Ramos (cell line): ENCODE results near the gene ZNHIT2.

Source experiments
- in situ Hi-C: fragments of 300-500 bp; cut with MboI; formaldehyde crosslinking; loops from one replicate; pipeline ENCODE4 v1.14.3; 2022; ENCODE audit warnings: low sequenced_read_pairs; ENCODE audit not compliant: unreplicated experiment

ZNHIT2 gene

GRCh38 chr11:65134952-65135632 is 17.6 kb upstream of the ZNHIT2 start:
- in situ Hi-C loops = loop anchor here (25.0 kb wide), 1 partner anchor 898 kb away; the partner anchor contains the start of genes DNAJC4, FKBP2, NUDT22 and PPP1R14B

GRCh38 chr11:65134240-65134951 is 16.9 kb upstream of the ZNHIT2 start, which contains the start of gene SYVN1:
SYVN1 (minus strand) TSS chr11:65134519; CDS start chr11:65133601, 918 bp downstream.
- in situ Hi-C loops = loop anchor here (25.0 kb wide), 1 partner anchor 897 kb away; the partner anchor contains the start of genes DNAJC4, FKBP2, NUDT22 and PPP1R14B

DNA sequence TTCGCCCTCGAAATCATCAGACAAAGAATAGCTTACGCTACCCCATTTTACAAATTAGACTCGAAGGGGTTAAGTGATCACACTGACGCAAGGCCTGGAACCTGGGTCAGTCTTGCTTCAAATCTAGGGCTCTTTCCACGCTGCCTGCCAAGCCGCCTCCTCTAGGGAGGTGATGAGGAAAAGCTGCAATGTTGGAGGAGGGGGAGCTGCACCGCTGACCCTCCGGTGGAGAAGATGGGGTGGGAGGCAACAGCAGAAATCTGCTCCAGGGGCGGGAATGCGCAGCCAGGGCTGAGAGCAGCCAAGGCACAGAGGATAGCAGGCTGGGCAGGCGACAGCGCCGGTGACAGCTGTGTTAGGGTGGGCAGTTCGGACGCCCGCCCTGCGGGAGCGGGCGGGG is 16.2 kb upstream of the ZNHIT2 start:
- in situ Hi-C loops = loop anchor here (25.0 kb wide), 1 partner anchor 896 kb away; the partner anchor contains the start of genes DNAJC4, FKBP2, NUDT22 and PPP1R14B

- in situ Hi-C loops = loop anchor here (25.0 kb wide), 1 partner anchor 896 kb away; the partner anchor contains the start of genes DNAJC4, FKBP2, NUDT22 and PPP1R14B
Observed at GRCh38 chr11:65132988-65133700, 15.6 kb upstream of the ZNHIT2 start.

DNA sequence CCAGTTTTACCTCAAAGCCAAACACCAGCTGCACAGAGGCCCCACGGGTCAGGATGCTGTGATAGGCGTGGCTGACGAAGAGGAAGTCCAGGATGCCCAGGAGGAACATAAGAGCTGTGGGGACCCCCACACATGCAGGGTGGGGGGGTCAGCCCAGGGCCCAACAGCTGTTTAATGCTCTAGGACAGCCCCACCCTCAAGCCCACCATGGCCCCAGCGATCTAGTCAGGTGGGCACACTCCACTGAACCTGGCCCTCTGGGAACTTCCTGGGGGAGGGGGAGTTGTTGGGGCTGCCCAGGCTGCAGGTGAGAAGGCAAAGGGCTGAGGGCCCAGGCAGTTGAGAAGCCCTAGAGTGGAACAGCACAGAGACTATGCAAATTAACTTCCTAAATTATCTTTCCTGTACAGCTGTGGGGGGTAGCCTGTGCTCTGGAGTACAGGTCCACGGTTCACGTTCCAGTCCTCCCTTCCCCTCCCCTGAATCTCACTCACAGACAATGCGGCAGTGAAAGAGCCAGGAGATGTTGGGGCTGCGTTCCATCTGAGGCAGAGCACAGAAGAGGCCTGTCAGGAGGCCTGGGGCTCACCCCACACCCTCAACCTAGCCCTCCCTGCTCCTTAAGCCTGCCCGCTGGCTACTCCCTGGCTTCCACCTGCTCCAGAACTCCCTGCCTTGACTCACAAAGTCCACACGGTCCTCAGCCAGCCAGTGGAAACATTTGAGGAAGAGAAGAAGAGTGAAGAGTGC is 14.9 kb upstream of the ZNHIT2 start:
- in situ Hi-C loops = loop anchor here (25.0 kb wide), 1 partner anchor 895 kb away; the partner anchor contains the start of genes DNAJC4, FKBP2, NUDT22 and PPP1R14B

- in situ Hi-C loops = loop anchor here (25.0 kb wide), 1 partner anchor 895 kb away; the partner anchor contains the start of genes DNAJC4, FKBP2, NUDT22 and PPP1R14B
Observed at GRCh38 chr11:65131895-65132237, 14.4 kb upstream of the ZNHIT2 start.

DNA sequence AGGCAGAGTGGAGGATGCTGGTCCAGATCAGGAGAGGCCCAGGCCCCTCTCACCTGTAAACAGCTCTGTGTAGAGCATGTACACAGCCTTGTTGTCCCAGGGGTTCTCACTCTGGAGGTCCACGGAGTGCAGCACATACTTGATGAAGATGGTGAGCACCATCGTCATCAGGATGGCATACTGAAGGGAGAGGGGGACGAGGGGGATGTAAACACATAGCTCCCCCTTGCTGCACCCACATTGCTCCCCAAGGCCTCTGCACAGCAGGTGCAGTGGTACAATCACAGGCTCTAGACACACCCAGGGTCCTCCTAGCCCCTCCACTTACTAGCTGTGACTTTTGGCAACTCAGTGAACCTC is 13.9 kb upstream of the ZNHIT2 start:
- in situ Hi-C loops = loop anchor here (25.0 kb wide), 1 partner anchor 894 kb away; the partner anchor contains the start of genes DNAJC4, FKBP2, NUDT22 and PPP1R14B

DNA sequence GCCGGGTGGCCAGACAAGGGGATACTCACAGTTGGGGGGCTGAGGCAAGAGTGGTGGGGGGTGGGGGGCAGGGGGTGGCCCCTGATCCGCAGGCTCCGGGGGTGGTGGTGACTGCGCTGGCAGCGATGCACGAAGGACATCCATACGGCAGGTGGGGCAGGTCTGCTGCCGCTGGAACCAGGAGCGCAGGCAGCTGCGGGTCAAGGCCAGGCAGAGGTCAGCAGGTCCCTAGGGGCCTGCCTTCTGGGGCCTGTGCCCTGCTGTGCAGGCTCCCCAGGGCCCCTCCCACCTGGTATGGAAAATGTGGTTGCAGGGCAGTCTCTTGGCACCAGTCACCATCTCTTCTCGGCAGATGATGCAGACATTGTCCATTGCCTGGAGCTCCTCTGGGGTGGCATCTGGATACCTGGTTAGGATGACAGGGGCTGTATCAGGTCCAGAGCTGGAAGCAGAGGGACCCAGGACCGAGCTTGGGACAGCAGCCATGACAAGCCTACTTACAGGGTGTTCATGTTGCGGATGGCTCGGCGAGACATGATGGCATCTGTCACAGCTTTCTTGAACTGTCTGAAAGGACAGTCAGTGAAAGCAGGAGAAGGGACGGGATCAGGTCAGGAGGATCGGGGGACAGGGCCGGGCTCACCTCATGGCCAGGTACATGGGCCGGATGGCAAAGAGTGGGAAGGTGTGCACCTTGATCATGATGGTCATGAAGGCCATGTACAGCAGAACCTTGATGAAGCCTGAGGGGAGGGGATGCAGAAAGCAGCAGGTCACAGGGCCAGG is 13.3 kb upstream of the ZNHIT2 start:
- in situ Hi-C loops = loop anchor here (25.0 kb wide), 1 partner anchor 894 kb away; the partner anchor contains the start of genes DNAJC4, FKBP2, NUDT22 and PPP1R14B

DNA sequence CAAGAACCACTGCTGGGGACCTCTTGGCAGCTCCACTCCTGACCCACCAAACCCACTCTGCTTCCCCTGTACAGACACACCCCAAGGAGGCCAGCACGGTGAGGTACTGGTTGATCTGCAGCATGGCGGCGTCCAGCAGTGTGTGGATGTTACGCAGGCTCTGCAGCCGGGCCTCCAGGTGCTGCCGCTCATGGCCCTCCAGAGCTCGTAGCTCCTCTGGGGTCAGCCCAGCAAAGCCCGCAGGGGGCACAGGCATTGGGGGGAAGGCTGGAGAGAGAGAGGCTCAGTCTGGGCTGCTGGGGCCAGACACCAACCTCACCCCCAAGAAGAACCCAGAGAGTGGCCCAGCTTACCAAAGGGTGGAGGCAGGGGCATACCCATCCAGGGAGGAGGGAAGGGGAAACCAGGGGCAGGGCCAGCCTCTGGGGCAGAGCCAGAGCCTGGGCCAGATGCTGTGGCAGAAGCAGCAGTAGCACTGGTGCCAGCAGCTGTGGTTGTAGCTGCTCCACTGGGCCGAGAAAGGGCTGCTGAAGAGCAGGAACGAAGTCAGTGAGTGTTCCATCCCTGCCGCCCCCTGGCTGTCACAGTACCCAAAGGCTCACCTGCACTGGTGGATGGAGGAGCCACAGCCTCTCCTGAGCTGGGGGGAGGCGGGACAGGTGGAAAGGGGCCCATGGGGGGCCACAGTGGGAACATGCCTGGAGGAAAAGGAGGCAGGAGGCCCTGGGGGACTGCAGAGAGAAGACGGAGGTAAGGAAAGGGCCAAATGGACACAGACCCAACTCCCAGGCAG is 12.3 kb upstream of the ZNHIT2 start:
- in situ Hi-C loops = loop anchor here (25.0 kb wide), 1 partner anchor 893 kb away; the partner anchor contains the start of genes DNAJC4, FKBP2, NUDT22 and PPP1R14B

GRCh38 chr11:65128182-65129145 is 11.0 kb upstream of the ZNHIT2 start:
- in situ Hi-C loops = loop anchor here (25.0 kb wide), 1 partner anchor 891 kb away; the partner anchor contains the start of genes DNAJC4, FKBP2, NUDT22 and PPP1R14B

GRCh38 chr11:65127473-65128181 is 10.1 kb upstream of the ZNHIT2 start:
- in situ Hi-C loops = loop anchor here (25.0 kb wide), 1 partner anchor 890 kb away; the partner anchor contains the start of genes DNAJC4, FKBP2, NUDT22 and PPP1R14B

DNA sequence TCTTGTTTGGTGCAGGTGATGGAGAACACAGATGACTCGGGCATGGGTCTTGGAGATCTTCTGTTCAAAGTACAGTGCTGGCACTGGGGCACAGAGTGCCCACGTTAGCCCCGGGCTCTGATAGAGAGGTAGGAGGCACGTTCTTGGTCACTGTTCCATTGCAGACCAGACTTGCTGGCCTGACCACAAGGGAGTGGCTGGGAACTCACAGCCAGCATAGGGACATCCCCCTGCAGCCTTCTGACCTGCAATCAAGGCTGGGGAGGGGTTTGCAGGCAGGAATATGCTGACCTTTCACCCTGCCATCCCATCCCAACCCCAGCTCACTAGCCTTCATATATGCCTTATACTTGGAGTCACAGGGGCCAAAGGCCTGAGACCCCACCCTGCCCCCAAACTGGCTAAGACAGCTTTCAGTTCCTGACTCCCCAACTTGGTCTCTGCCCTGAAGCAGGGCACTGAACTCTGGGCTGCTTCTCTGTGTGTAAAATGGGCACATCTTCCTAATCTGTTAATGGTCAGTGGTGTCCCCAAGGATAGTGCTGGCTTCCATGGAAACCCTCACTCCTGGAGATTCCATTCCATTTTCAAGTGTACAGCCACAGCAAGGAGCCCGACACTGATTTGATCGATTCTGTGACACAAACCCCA is 9.2 kb upstream of the ZNHIT2 start:
- in situ Hi-C loops = loop anchor here (25.0 kb wide), 1 partner anchor 889 kb away; the partner anchor contains the start of genes DNAJC4, FKBP2, NUDT22 and PPP1R14B

DNA sequence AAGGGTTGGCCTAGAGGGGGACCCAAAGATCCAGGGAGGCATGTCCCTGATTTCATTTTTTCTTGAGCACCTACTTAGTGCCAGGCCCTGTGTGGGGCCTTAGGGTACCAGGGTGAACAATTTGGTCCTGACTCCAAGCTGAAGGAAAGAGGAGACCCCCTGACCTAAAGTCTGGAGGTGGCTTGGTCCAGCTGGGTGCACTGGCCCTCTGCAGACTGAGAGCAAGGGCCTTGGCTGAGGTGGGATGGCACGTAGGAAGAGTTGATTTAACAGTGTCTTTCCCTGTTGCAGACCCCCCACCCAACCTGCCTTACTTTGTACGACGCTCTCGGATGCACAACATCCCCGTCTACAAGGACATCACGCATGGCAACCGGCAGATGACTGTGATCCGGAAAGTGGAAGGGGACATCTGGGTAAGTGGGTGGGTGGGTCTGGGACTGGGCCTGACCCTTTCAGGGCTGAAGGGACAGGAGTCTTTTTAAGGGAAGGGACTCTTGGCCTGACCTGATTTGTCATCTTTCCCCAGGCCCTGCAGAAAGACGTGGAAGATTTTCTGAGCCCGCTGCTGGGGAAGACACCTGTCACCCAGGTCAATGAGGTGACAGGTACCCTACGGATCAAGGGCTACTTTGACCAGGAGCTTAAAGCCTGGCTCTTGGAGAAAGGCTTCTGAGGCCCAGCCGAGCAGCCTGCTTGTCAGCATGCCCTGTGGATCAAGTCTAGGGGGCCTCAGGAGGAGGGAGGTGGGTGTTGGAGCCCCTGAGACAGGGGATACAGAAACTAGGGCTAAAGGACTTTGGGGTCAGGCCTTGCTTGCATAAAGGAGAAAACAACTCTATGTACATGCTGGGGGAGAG is 7.9 kb upstream of the ZNHIT2 start:
- in situ Hi-C loops = loop anchor here (25.0 kb wide), 1 partner anchor 888 kb away; the partner anchor contains the start of genes DNAJC4, FKBP2, NUDT22 and PPP1R14B

GRCh38 chr11:65124480-65125196 is 7.1 kb upstream of the ZNHIT2 start:
- in situ Hi-C loops = loop anchor here (25.0 kb wide), 1 partner anchor 887 kb away; the partner anchor contains the start of genes DNAJC4, FKBP2, NUDT22 and PPP1R14B
